Testis (tissue), 2 donors: Measurements from ENCODE around the gene DCDC2.

ENCODE experiments used
- POLR2A ChIP-seq: fragments of 450-650 bp; IDR thresholded peaks from one replicate; pipeline ENCODE4 v1.6.1; 2017; ENCODE audit warnings: antibody characterized with exemption, mild to moderate bottlenecking, moderate library complexity
- TF ChIP-seq, protein P1 (sequence below), 3 experiments: fragments of 450-650 bp in 2 of 3; fragments of 200-600 bp in 1 of 3; sonication (generic) in 1 of 3; IDR thresholded peaks; one replicate each; pipeline ENCODE4 v1.5.1; 2016 to 2019; ENCODE audit warnings: antibody characterized with exemption in 3 of 3, mild to moderate bottlenecking in 2 of 3, moderate library complexity in 1 of 3

DNA sequence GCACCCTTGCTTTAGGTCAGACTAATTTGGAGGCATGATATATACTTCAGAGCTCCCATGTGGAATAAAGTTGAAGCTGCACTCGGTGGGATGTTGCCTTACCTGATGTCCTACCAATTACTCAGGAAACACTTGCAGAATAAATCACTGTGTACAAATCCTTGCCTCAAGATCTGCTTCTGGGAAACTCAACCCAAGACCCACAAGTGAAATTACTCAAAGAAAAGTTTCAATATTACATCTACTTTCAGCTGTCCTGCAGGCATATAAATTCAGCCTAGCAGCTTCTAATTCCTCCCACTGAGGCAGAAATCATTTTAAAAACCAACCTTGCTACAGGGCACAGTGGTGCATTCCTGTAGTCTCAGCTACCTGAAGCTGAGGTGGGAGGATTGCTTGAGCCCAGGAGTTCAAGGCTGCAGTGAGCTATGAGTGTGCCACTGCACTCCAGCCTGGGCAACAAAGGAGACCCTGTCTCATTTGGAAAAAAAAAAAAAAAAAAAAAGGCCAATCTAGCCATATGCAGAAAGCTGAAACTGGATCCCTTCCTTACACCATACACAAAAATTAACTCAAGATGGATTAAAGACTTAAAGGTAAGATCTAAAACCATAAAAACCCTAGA lies 20.7 kb upstream of the DCDC2 start:
- TF ChIP-seq, protein P1, sequence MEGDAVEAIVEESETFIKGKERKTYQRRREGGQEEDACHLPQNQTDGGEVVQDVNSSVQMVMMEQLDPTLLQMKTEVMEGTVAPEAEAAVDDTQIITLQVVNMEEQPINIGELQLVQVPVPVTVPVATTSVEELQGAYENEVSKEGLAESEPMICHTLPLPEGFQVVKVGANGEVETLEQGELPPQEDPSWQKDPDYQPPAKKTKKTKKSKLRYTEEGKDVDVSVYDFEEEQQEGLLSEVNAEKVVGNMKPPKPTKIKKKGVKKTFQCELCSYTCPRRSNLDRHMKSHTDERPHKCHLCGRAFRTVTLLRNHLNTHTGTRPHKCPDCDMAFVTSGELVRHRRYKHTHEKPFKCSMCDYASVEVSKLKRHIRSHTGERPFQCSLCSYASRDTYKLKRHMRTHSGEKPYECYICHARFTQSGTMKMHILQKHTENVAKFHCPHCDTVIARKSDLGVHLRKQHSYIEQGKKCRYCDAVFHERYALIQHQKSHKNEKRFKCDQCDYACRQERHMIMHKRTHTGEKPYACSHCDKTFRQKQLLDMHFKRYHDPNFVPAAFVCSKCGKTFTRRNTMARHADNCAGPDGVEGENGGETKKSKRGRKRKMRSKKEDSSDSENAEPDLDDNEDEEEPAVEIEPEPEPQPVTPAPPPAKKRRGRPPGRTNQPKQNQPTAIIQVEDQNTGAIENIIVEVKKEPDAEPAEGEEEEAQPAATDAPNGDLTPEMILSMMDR (IDR thresholded peaks at IDR 0.05), result no peak
- TF ChIP-seq POLR2A, result no peak
